ENCODE measurements around the gene A4GALT.
A peak's percentile ranks its signal among the peaks of the same experiment; 100 is the strongest.
"Not testable (repeated sequence)": the region's sequence is repeated elsewhere in the genome, so short reads cannot be mapped to it uniquely, and the experiment has no call there.

The A4GALT gene

GRCh38 chr22:42760806-42761565, 40.3 kb upstream of the A4GALT start:
- no peak for ATAC-seq
- no peak for TF ChIP-seq PPARA (CRISPR knock-in tag; IDR thresholded peaks at IDR 0.05; ENCODE audit: borderline replicate concordance)

GRCh38 chr22:42758931-42759629, 38.4 kb upstream of the A4GALT start:
- no peak for ATAC-seq
- TF ChIP-seq ARNTL (CRISPR knock-in tag; IDR thresholded peaks at IDR 0.05; ENCODE audit: borderline replicate concordance, low read depth) (no peak), TOX (CRISPR knock-in tag; IDR thresholded peaks at IDR 0.05; ENCODE audit: borderline replicate concordance) (no peak), CSDC2 (CRISPR knock-in tag; IDR thresholded peaks at IDR 0.05) (no peak), SNAI2 (CRISPR knock-in tag; IDR thresholded peaks at IDR 0.05) (no peak), ZNF8 (CRISPR knock-in tag; IDR thresholded peaks at IDR 0.05) (no peak), PPARA (CRISPR knock-in tag; IDR thresholded peaks at IDR 0.05; ENCODE audit: borderline replicate concordance) (no peak), GLIS3 (CRISPR knock-in tag; IDR thresholded peaks at IDR 0.05) (no peak), RARB (CRISPR knock-in tag; IDR thresholded peaks at IDR 0.05) (no peak), OSR1 (CRISPR knock-in tag; IDR thresholded peaks at IDR 0.05) (no peak), TSHZ2 (CRISPR knock-in tag; IDR thresholded peaks at IDR 0.05) (no peak), CREB5 (CRISPR knock-in tag; IDR thresholded peaks at IDR 0.05; ENCODE audit: low read depth) (no peak), ZC3H10 (CRISPR knock-in tag; IDR thresholded peaks at IDR 0.05) (no peak), POU6F1 (CRISPR knock-in tag; IDR thresholded peaks at IDR 0.05; ENCODE audit: borderline replicate concordance, low read depth) (no peak), ZFP30 (CRISPR knock-in tag; IDR thresholded peaks at IDR 0.05) (no peak), ISL1 (CRISPR knock-in tag; IDR thresholded peaks at IDR 0.05) (no peak), PATZ1 (CRISPR knock-in tag; IDR thresholded peaks at IDR 0.05; ENCODE audit: borderline replicate concordance) (no peak)

- ATAC-seq = peak; percentile 83
Observed at GRCh38 chr22:42755553-42755952, 34.9 kb upstream of the A4GALT start.

GRCh38 chr22:42755121-42755520, 34.5 kb upstream of the A4GALT start:
- not testable (repeated sequence) for ATAC-seq

- peak; percentile 63 for ATAC-seq
- TF ChIP-seq ZFP30 (CRISPR knock-in tag; IDR thresholded peaks at IDR 0.05) (no peak), ZNF565 (CRISPR knock-in tag; conservative IDR thresholded peaks at IDR 0.05; ENCODE audit: low read depth) (no peak), BACH2 (CRISPR knock-in tag; IDR thresholded peaks at IDR 0.05; ENCODE audit: borderline replicate concordance) (no peak), TCF4 (CRISPR knock-in tag; IDR thresholded peaks at IDR 0.05; ENCODE audit: borderline replicate concordance) (no peak), ZNF70 (CRISPR knock-in tag; IDR thresholded peaks at IDR 0.05) (no peak), SNAI2 (CRISPR knock-in tag; IDR thresholded peaks at IDR 0.05) (no peak), ARNTL (CRISPR knock-in tag; IDR thresholded peaks at IDR 0.05; ENCODE audit: borderline replicate concordance, low read depth) (no peak), POU6F1 (CRISPR knock-in tag; IDR thresholded peaks at IDR 0.05; ENCODE audit: borderline replicate concordance, low read depth) (no peak), CSRNP3 (CRISPR knock-in tag; IDR thresholded peaks at IDR 0.05) (no peak), ZC3H10 (CRISPR knock-in tag; IDR thresholded peaks at IDR 0.05) (no peak)
Observed at GRCh38 chr22:42754658-42755057, 34.0 kb upstream of the A4GALT start.

All from SK-N-SH treated with all-trans-retinoic acid at 6 μM for 48 hours (cell line).